ENCODE results near the gene LEFTY1.

The LEFTY1 gene

DNA sequence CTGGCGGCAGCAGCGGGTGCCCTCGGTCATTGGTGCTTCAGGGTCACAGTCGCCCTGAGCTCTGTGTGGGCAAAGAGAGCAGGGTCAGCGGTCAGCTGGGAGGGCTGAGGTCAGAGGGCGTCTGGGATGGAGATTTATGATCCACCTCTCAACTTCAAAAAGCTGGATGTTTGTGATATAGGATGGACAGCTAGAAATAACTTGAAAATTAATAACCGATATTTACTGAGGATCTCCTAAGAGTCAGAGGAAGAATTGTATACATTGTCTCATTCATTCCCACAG, 2.0 kb downstream of the LEFTY1 start:
- no peak for DNase-seq

DNA sequence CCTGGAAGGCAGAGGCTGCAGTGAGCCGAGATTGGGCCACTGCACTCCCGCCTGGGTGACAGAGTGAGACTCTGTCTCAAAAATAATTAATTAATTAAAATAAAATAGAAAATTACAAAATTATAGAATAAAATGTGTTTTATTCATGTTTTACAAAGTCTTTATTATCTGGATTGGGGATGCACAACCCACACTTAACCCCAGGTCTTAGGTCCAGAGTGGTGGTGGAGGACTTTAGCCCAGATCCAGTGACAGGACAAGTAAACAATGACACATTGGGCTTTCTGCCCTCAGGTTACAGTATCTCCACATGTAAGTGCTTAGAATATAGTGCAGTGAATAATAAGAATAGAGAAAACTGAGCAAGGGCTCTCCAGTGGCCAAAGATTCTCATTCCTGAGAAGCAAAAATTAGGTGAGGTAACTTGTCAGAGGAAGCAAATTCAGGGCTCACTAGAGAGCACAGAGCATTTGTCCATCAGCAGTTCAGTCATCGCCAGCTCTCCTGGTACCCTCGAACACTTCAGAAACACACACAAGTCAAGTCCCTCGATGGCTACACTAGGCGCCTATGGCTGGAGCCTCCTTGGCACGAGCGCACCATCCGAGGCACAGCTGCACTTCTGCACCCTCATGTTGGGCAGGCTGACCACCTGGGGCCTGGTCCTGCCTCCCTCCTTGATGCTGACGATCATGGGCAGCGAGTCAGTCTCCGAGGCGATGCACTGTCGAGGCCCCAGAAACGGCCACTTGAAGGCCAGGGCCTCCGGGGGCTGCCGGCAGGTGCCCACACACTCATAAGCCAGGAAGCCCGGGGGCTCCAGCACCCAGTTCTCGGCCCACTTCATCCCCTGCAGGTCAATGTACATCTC, 2.6 kb downstream of the LEFTY1 start:
- DNase-seq: no peak

DNA sequence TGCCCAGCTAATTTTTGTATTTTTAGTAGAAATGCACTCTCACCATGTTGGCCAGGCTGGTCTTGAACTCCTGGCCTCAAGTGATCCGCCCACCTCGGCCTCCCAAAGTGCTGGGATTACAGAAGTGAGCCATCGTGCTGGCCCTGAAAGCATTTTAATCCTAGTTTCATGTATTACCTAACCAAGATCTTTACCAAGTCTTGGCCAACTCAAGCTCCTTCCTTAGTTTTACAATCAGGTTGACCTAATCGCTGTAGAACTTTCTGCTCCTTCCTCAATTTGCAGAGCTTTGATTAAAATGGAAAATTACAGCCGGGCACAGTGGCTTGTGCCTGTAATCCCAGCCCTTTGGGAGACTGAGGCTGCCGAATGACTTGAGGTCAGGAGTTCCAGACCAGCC, 3.6 kb downstream of the LEFTY1 start:
- DNase-seq: no peak

DNA sequence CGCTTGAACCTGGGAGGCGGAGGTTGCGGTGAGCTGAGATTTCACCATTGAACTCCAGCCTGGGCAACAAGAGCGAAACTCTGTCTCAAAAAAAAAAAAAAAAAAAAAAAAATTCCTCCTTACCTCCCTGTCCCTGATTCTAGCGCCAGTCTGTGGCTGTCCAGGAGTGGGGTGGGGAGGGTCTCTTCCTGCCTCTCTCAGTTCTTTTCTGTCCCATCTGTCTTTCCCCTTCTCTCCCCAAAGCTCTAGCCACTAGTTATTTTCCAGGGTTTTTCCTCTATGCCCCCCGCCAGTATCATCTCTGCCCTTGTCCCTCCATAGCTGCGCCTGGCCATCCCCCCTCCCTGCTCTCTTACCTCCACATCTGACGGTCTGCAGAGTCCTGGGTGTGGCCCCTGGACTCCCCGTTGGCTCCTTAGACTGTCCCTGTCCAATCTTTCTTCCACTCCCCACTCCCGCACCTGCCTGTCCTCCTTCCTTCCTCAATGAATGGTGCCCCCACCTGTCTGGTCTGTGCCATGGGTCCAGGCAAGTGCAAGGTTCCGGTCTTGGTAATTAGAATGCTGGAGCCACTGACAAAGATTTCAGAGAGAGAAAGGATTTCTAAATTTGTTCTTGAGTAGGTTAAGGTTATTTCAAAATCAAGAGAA, 5.2 kb downstream of the LEFTY1 start:
- no peak for DNase-seq

DNA sequence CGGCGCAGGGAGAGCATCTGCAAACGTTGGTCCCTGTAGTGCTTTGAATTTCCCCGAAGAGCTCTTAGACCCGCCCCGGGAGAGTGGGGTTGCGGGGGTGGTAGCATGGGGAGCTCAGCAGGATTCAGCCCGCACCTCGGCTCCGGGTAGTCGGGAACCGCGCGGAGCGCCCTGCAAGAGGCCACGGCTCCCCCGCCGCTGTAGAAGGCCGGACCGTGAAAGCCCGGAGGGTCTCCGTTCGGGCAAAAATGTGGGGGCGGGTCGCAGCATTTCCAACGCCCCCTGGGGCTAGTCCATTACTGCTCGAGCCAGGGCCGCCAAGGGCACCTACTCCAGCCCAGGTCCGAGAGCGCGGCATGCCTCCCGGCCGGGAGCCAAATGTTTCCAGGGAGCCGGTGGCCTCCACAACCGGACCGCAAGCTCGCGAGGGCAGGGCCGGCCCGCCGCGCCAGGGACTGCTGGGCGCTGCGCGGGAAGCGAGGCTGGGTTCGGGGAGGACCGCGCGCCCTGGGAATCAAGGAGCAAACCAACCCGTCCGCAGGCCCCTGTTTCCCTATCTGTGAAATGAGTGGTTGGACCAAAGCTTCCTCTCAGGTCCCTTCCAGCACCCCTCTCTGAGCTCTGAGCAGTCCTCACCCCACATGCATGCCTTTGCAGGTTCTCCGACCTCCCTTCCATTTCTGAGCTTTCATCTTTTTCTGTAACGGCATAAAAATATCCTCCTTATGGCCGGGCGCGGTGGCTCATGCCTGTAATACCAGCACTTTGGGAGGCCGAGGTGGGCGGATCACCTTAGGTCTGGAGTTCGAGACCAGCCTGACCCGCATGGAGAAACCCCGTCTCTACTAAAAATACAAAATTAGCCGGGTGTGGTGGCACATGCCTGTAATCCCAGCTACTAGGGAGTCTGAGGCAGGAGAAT, 6.0 kb downstream of the LEFTY1 start:
- DNase-seq: no peak

DNA sequence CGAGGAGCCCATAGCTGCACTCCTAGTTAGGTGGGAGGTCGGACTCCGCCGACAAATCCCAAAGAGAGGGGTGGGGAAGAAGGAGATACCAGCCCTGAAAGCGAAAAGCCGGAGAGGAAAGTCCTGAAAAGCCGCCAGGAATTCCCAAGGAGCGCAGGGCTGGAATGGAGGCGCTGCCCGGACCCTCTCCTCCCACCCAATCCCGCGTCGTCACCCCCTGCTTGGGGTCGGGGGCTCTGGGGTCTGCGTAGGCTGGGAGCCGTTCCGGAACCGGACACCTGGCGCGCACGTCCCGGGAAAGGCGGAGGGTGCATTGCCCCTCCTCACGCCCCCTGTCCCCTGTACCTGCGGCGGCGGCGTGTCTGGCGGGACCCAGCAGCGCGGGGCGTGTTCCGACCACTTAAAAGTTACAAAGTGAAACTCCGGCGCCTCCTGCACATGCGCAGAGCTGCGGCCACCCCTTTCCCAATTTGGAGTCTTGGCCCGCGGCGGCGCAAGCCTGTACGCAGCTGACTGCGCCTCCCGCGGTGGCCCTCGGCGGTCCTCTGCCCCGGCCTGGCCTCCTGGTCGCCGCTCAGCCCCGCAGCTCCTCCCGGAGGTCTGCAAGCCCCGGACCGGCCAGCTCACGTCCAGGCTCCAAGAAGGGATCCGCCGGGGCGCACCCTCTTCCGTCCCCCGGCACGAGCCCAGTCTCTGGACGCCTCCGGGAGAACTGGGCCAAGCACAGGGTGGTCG, 6.8 kb downstream of the LEFTY1 start, which contains the start of gene TMEM63A:
Gene TMEM63A (minus strand): TSS at position 422 of the 735 bp plus-strand sequence. CDS start 4,800 bp downstream, outside the sequence.
- peak; percentile 45 for DNase-seq

DNA sequence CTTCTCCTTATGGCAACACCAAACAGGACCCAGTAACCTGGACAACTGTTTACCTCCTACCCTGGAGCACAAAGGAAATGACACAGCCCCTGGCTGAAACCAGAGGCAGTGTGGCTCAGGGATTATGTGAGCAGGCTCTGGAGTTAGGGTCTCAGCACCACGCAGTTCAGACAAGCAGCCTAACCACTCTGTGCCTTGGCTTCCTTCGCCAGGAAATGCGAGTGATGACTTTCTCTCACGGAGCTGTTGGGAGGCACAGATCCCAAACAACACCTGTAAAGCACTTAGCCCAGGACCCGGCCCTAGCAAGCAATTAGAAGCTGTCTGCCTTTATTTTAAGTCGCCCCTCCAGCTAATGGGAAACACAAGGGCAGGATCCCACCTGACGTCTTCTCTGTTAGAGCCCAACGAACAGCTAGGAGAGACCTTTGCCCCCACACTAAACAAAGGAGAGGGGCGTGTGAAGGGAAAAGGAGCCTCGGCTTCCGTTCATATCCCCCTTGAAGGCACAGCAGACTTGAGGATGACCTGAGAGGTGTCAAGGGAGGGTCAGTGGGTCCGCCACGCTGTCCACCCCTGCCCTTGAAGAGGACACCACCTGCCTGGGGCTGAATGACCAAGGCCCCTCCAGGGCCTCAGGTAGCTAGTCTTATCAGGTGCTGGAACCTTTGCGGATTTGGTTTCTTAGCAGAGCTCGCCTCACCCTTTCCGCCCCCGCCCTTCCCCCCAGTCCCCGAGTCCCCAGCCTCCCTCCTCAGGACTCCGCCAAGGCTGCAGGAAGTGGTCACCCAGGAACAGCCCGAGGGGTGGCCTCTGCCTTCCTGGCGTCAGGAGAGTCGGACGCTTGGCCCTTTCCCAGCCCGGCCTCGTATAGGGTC, 7.6 kb downstream of the LEFTY1 start:
- DNase-seq: peak; percentile 9

DNA sequence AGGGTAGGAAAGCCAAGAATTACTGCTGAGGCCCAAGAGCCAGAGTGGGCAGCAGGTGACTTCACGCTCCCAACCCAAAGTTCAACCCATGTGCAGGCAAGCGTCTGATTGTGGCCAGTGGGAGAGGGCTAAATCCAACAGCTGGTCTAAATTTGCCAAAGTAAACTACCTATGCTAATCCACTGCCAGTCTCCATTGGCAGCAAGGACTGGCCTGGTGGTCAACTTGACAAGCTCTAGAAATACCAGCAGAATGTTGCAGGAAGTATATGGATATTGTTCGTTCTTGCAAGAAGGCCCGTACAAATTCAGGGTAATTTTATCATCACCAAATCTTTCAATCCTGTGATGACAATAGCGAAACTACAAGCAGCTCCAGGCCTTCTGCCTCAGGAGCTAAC, 8.3 kb downstream of the LEFTY1 start:
- no peak for DNase-seq

DNA sequence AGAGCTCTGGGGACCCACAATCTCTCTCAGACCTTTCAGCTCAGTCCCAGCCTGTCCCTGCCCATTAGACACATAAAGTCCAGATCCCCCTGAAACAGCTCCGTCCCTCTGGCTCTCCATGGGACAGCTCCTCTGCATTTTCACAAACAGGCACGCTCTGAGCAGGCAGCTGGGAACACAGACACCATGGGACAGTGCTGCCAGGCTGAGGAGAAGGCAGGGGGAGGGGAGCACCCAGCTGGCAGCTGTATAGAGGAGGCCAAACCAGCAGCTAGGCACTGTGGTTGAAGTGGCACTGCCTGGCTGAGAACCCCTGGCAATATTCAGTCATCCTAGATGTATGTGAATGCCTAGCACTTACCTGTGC, 8.7 kb downstream of the LEFTY1 start:
- no peak for DNase-seq

DNA sequence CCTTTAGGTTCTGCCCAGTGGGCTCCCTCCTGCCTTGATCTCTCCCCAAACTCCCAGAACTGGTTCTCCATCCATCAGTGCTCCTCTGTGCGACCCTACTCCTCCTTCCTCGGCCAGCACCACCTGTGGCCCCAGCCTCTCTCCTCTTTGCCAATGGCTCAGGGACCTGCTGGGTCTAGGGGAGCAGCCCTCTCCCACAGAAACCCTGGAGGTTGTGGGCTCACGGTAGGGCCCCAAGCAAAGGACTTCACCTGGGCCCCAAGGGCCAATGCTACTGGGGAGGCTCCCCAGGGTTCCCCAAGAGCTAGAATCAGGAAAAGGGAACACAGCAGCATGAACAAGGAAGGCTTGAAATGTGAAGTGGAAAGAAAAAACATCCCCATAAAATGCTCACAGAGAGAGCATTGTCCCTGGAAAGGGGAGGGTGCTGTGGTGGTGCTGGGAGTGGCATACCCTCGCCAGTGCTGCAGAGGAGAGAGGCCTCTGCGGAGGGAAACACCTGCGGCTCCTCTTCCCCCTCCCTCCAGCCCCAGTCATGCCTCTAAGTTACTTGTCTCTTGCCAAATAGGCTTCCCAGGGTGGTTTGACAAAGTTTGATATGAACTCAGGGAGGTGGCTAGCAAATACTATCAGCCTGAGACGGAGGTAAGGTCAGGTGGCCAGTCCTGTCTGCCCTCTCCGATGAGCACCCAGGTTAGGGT, 9.3 kb downstream of the LEFTY1 start:
- no peak for DNase-seq

DNA sequence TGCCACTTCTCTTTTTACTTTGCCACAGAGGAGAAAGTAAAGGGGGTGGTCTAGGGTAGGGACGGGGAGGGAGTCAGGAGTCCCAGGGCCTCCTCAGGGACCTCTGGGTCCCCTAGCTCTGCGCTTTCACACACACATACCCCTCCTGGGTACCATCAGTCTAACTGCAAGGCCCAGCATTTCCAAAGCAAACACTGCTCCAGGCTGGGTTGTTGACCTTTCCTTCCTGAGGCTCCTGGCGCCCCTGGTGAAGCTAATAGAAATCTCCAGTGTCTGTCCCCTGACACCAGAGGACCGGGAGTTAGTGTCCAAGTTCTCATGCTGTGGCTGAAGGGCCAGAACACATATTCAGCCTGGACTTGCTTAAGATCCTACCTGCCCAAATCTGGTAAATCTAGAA, 10.7 kb downstream of the LEFTY1 start:
- no peak for DNase-seq

DNA sequence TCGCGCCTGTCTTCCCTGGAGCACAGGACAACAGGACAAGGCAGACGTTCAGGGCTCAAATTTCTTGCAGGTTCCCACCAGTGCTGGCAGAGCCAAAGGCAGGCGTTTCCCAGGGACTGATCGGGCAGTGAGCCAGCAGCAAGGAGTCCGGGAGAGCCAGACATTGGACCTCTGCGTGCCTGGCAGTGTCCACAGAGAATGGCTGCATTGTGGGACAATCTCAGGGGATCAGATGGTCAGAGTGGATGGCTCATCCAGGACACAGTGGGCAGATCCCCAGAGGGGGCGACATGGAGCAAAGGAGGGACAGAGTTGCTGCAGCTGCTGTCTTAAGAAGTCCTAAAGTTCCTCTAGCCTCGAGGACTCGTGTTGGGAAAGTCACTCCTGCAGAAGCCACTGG, 11.4 kb downstream of the LEFTY1 start:
- no peak for DNase-seq

DNA sequence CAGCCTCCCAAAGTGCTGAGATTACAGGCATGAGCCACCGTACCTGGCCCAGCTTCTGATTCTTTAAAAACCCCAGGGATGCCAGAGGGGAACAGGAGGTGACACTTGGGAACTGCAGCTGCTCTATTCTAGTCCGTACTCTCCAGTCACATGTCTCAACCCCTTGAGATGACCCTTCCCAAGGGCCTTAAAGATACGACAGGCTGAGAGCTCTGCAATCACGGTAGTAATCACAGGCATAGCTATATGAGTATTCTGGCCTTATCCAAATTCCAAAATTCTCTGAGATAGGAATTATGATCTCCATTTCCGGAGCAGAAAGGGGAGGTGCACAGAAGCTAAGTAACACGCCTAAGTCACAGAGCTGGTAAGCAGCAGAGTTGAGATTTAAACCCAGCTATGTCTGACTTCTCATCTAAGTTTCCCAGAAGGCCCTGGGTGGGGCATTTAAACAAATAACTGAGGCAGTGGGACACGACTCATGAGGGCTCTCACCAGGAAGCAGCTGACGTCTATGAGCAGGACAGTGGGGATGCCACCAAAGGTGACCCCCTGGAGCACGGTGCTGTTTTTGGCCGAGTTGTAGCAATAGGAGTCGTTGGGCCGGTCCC, 11.9 kb downstream of the LEFTY1 start:
- no peak for DNase-seq

DNA sequence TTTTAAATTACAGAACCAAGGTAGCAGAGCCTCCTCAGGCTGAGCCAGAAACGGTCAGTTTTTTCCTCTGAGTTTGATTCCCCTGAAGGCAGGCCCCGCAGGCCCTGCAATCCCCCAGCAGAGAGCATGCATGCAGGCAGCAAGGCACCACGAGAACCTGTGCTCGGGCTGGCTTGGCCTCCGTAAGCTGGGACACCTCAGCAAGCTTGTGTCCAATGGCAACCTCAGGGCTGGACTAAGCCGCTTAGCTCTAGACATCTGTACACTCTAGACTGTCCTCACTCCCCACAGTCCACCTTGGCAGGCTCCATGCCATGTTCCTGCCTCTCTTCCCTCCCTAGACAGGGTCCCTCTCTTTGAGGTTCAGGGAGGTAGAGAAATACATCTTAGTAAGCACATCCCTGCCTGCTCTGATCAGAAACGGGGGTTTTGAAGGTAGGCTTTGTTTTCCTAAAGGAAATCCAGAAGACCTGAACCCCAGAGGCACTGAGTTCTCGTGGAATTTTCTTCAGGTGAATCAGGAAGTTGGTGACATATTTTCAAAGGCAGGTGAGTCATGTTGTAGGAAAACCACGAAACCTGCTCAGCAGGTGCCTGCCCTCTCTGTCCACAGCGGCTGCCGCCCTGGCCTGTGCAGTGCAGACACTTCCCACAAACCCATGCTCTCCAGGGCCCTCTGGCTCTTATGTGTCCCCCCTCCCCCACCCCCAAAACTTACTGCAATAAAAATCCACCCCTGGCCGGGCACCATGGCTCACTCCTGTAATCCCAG, 13.7 kb downstream of the LEFTY1 start:
- DNase-seq: no peak

DNA sequence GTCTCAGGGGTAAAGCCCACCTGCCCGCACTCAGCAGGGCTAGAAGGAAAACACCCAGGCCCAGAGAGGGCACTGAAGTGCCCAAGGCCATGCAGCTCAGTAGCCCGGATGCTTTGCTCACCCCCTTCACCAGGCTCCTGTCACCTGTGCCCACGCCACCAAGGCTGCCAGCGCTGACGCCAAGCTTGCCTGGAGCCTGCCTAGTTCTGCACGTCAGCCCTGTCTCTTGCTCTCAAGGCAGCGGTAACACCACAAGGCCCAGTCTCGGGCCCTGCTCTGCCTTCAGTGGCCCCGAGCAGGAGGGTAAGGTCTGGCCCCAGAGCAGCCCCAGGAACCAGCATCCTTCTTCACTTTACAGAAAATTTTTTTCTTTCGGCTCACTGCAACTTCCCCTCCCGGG, 14.5 kb downstream of the LEFTY1 start:
- no peak for DNase-seq

DNA sequence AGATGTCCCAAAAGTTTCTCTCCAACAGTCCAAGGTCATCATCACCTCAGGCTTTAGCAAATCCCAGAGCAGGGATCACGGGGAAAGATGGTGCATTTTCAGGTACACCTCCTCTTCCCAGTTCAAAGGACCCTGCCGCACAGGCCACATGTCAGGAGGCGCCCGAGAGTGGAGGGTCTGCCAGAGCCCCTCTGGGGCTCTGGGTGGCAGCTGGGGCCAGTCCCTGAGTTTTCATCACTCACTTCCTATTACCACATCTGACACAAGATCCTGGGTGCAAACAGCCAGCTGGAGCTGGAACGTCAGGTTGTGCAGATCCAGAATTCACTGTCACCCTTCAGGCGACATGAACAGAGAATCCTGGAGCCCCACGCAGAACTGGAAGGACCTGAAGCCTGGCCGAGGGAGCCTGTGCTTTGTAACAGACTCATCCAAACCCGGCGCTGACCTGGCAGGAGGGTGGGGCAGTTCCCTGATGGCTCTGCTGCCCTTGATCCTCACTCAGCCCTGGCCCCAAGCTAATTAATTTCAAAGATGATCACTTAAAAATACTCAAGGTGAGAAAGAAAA, 15.6 kb downstream of the LEFTY1 start:
- DNase-seq: no peak

DNA sequence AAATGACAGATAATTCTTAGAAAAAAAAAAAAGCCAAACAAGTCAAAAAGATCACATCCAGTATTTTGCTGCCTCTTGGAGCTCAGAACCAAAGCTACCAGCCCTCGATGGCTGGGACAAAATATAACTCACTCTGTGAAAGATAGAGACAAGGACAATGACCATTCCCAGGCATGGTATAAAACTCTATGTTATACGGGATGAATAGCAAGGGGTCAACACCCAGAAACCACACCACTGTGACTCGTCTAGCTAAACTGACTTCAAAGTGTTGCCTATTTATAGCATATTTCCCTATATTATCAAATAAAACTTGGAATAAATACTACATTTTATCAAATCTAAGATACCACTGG, 16.9 kb downstream of the LEFTY1 start:
- no peak for DNase-seq

DNA sequence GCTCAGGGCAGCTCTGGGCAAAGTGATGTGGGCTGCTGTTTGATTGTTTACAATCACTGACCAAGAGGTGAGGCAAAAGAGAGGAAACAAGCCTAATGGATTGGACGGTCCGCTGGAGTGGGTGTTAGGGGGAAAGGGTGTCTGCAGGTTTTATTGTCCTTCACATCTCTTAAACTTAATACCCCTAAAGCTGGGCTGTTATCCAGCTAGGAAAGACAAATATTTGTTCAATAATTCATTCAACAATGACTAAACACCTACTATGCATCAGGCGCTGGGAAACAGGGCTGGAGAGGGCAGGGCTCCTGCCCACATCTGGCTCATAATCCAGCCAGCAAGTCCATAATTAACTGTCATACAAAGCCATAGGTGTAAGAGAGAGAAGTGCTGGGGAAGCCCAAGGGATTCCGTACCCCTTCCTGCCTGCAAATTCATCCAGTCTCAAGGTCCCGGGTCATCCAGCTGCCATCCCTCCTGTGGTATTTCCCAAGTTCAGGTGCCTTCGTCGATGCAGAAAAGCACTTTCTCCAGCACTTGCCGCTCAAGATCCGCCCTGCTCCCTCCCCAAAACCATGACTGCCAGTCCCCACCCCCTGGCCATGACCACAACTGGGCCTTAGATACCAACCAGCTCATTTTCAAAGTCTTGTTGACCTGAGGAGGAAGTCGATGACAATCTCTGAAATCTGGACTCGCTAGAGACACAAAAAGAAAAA, 17.4 kb downstream of the LEFTY1 start:
- DNase-seq: no peak

DNA sequence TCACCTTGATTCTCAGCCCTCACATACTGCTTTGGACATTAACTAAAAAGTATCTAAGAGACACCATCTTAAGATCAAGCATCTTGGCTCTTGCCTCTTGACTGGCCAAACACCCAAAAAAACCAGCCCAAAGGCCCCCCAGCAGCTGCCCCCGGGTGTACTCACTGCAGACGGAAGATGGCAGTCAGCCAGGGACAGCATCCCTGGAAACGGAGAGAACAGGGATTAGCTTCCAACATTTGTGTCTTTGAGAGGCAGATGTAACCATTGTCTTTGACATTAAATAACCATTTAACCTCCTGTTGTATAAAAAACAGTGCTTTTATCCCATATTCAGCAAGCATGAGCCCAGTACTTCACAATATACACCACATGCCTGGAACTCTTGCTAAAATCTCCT, 18.0 kb downstream of the LEFTY1 start:
- DNase-seq: no peak

Data from NK-92 treated with Interleukin-12 subunit alpha and Interleukin-12 subunit beta, amount 100 ng/mL, for 24 hours (cell line).